ENCODE results near the gene BRCA1.

- TF ChIP-seq CTCF (IDR thresholded peaks at IDR 0.05; ENCODE audit: low read length) (no peak), EZH2phosphoT487 (IDR thresholded peaks at IDR 0.05; ENCODE audit: low read length) (no peak)
Observed at GRCh38 chr17:43142153-43142552, 17.0 kb upstream of the BRCA1 start.
